CD4-positive, alpha-beta T cell treated with Interleukin-2 at 100 ng/mL for 4 hours (primary cell): ENCODE data around the gene RAB9A.
"Not testable (repeated sequence)": the region's sequence is repeated elsewhere in the genome, so short reads cannot be mapped to it uniquely, and the experiment has no call there.

Experiments used
- DNase-seq: peaks from one replicate; pipeline ENCODE4 v3.0.0-alpha.2; 2020; ENCODE audit warnings: low spot score

Gene RAB9A, protein sequence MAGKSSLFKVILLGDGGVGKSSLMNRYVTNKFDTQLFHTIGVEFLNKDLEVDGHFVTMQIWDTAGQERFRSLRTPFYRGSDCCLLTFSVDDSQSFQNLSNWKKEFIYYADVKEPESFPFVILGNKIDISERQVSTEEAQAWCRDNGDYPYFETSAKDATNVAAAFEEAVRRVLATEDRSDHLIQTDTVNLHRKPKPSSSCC

DNA sequence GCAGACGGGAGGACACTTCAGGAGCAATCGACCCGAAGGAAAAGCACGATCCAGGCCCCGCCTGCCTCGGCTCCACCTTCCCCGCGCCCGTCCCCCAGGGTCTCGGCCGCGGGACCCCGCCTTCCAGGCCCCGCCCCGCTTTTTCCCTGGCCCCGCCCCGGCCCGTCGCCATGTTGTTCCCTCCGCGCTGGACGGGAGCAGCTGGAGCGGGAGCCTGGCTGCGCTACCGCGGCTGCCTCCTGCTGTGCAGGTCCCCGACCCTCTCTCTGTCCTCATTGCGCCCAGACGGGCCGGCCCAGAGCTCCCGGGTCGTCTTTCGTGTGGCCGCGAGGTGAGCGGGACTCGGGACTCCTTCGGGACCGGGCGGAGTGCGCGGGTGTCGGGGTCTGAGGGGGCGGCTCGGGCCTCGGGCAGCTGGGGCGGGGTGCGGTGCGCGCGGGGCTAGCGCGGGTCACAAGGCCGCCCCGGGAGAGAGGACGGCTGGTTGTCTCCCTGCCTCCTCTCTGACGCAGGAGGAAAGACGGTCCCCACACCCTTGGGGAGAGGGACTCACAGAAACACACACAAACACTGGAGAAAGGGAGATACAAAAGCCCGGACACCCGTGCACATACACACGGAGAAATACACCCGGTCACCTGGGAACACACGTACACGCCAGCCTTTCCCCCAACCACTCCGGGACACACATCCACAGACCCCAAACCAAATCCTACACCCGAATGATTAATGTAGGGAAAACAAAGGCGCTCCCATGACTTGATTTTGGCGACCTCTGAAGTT is at the start of gene RAB9A:
TSS of gene RAB9A (plus strand) at position 171 of the 783 bp plus-strand sequence. CDS start 19,619 bp downstream, outside the sequence.
- peak; percentile 69 for DNase-seq

DNA sequence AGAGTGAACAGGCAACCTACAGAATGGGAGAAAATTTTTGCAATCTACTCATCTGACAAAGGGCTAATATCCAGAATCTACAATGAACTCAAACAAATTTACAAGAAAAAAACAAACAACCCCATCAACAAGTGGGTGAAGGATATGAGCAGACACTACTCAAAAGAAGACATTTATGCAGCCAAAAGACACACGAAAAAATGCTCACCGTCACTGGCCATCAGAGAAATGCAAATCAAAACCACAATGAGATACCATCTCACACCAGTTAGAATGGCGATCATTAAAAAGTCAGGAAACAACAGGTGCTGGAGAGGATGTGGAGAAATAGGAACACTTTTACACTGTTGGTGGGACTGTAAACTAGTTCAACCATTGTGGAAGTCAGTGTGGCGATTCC is 47.2 kb upstream of the RAB9A start:
- not testable (repeated sequence) for DNase-seq

DNA sequence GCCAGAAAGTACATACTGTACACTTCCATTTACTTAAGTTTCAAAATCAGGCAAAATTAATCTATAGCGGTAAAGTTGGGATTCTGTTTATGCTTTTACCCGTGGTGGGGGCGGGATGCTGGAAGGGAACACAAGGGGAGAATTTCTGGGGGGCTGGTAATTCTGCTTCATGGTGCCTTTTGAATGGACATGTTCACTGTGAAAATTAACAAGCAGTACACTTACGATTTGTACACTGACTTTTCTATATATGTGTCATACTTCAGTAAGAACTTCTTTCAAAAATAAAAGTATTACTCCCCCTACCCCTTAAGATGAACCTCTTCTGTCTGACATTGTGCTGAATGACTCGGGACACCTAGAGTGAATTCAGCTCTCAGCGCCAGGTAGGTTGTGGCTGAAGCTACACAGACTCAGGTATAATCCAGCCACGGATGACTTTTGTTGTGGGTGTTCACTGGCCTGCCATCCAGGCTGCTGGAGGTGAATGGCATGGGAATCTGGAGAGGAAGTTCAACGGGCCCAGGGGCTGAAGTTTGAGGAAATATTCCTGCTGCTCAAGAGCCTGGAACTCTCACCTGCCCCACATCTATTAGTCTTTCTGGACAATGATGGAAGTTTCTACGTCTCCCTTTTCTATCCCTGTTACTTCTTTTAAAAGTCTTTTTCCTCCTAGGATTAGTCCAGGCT is 43.3 kb upstream of the RAB9A start:
- DNase-seq, result no peak

DNA sequence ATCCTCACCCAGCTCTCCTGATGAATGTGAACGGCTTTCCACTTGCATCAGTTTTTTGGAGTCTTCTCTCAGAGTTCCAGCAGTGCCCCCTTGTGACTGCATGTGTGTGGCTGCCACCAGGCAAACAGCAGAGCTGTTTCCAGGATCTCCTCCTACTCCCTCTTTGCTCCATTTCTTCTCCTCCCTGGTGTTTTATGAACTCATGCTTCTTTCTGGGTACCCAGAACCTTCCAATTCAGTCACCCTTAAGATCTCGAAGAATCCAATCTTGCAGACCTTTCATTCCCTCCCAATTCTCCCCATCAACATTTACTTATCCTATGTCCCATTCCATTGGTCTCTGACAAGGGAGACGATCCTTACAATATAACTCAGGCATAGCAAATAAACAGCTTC is 42.8 kb upstream of the RAB9A start:
- peak; percentile 33 for DNase-seq

DNA sequence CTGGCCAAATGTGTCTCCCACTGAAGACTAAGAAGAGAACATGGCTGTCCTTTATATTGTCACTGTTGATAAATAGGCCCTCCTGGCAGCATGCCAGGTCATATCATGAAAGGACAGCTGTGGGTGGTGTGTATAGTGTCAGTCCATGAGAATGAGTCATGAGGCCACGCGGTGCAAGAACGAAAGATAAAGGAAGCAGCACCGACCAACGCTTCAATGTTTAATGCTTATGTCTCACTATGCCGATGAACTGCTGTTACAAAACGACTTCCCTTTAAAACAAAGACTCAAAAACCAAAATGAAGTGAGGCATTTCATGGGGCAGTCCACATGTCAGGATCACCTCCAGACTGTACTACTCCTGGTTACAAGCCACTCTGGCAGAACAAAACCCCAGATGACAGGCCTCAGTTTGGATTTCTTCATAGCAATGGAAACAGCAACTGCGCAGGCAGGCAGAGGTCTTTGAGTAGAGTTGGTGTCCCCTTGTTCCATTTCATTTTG is 41.2 kb upstream of the RAB9A start:
- peak; percentile 82 for DNase-seq

DNA sequence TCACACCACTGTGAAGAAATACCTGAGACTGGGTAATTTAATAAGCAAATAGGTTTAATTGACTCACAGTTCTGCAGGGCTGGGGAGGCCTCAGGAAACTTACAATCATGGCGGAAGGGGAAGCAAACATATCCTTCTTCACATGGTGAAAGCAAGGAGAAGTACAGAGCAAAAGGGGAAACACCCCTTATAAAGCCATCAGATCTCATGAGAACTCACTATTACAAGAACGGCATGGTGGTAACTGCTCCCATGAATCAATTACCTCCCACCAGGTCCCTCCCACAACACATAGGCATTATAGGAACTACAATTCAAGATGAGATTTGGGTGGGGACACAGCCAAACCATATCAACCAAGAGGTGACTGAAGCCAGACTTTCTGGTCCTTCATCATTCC is 40.6 kb upstream of the RAB9A start:
- DNase-seq, result not testable (repeated sequence)

DNA sequence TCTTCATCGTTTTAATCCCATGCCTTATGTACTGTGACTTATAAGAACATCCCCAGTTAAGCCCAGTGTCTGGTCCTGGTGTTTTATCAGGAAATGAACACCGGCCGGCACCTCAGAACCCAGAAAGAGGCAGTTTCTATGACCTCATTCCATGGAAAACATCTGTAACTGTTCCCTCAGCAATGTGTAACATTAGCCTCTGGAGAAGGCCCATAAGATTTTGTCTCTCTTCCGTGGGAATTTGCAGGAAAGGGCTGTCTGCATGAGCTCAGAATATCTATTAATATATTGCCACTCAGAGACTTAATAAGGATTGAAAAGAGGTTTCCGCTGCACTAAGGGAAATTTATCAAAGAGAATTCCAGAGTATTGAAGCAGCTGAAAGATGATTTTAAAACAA is 39.1 kb upstream of the RAB9A start:
- no peak for DNase-seq

DNA sequence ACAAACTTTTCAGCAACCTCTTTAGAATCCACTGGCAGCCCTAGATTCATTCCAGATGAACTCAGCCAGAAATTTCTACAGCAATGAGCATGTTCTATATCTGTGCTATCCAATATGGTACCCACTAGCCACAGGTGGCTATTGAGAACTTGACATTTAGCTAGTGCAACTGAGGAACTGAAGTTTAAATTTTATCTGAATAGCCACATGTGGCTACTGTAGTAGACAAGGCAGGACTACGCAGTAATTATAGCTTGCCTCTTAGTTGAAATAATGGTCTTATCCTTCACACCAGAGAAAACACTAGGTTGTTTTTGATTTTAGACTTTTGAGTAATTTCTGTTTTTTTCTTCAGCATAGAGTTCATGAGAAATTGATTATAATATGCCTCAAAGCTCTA is 38.6 kb upstream of the RAB9A start:
- DNase-seq, result no peak

DNA sequence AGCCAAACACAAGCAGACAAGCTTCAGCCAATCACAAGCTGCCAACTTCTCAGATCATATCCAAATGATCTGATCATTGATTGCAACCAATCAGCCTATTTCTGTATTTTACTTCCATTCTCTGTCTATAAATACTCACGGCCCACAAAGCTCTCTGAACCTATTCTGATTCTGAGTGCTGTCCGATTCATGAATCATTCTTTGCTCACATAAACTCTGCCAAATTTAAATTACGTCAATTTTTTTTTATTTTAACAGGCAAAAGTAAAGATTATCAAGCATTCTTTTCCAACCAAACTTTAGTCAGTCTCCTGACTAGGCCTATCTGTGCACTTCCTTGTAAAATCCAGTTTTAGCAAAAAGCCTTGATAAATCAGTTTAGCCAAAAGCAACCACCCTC is 37.8 kb upstream of the RAB9A start:
- no peak for DNase-seq

DNA sequence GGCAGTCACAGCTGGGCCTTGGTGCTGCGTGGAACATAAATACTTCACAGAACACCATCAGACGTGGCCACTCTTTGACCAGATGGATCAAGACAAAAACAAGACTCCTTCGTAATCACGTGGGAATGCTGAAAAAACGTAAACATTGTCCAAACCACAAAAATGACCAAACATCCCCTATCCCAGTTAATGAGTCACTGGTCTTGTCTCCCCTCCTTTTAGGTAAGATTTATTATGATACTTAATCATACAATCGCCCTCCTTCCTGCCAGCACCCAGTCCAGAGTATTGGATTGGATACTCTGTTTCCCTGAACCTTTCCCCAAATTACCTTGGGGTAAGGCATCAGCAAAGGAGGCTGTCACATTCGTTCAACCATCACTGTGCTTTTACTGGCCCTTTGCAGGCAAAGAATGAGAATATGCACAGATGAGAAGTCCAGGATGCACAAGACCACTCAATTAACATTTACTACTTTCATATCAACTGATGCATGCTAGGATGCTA is 36.6 kb upstream of the RAB9A start:
- DNase-seq, result no peak

DNA sequence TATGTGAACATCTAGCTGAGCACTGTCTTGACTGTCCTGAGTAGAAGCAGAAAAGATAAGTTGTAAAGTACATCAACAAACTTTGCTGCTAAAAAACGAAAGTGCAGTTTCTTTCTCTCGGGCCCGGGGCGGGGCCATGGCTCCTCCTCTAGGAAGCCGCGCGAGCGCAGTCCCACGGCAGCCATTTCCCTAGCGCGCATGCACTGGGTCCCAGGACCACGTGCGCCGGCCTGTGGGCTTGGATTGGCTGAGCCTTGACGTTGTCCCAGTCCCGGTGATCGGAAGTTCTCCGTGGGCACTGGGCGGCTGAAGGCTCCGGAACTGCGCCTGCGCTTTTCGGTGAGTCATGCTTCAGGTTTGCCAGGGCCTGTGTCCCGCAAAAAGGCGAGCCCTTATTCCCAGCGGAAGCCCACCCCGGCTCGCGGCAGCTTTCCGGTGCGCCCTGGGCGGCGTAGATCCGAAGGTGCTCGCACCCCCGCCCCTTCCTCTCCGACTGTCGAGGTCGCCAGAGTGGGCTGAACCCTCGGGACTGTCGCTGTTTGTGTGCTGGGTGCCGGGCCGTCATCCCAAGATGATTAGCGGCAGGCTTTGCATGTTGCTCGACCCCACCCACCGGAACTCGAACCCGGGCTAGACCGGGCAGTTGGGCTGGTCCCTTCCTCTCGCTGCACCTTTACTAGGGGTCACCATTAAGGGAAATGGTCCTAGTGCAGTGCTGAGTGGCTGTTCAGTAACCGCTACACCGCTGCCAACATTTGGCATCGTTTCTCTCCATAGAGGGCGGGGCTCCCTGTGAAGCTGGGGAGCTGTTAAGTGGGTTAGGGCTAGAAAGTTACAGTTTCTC is 35.9 kb upstream of the RAB9A start, which contains the start of gene TCEANC:
TSS of gene TCEANC (plus strand) at position 292 of the 844 bp plus-strand sequence. CDS start 9,368 bp downstream, outside the sequence.
- DNase-seq, result peak; percentile 94

DNA sequence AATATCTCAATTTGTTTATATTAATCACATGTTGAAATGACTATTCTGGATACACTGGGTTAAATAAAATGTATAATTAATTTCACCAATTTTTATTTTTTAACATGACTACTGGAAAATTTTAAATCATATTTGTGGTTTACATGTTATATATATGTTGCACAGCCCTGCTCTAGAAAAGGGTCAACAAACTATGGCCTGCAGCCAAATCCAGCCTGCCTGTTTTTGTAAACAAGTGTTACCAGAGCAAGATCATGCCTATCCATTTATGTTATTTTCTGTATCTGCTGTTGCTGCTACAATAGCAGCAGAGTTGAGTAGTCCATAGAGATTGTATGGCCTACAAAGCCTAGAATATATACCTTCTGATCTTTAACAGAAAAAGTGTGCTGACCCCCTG is 34.8 kb upstream of the RAB9A start:
- DNase-seq, result no peak

DNA sequence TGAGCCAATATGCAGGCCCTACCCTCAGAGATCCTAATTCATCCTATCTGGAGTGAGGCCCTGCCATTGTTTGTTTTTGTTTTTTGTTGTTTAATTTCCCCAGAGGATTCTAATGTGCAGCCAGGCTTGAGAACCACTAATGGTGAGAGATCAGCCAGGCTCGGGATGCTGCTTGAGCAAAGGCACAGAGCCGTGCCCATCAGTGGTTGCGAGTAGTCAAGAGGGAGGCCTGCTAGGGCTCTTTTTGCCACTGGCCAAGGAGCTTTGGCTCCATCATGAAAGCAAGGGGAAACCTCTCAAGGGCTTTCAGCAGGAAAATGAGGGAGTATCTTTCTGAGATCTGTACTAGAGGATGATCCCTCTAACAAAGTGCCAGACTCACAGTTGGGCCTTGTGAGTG is 33.3 kb upstream of the RAB9A start:
- DNase-seq, result no peak

DNA sequence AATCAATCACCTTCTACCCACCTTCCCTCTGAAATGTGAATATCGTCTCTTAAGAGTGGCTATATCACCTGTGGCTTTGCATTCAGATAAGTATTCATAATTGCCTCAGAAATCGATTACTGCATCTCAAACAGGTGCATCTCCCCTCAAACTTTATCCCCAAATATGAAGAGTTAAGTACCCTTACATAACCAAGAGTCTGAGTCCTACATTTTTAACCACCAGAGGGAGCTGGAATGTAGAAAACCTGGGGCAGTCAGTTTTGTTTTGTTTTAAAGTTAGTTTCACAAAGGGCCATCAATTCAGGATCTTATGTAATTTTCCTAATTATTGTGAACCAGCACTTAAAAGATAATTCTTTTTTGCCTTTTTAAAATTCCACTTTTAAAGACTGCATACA is 30.3 kb upstream of the RAB9A start:
- DNase-seq, result peak; percentile 73

DNA sequence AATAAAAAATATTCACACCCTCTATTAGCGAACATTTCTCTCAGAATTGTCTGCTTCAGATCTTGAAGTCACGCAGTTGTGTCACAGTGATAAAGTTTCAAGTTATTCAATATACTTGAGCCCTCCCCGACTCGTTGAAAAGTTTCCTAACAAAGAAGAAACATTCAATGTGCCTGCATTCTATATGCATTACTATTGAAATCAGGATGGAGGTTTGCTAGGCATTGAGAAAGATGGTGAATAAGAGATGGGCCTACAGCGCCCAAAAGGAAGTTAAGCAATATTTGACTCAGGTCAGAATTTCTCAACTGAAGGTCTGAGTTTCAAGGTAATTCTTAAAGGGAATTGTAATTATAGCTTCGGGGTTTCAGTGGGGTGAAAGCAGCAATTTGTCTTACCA is 29.9 kb upstream of the RAB9A start:
- no peak for DNase-seq

DNA sequence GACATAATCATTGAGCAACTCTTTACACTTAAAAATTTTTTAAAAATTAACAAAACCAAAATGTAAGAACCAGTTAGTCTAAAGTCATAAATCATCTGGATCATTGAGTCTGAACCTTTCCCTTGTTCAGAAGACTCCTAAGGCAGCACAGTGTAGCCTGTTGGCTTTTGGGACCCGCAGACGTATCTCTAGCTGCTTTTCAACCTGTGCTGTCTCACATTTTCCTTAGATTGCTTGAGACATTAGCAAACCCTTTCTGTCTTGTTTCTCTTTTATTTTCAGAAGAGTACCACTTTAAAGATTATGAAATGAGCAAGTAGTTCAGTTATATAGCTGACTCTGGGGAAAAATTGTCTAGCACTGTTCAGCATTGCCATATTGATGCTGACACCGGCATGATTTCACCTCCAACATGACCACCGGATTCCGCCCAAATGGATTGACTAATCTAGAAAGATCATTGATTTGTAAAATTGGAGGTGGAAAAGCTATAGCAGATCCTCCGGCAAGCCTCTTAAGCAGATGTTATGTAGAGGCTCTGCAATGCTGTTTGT is 27.1 kb upstream of the RAB9A start:
- DNase-seq, result no peak

DNA sequence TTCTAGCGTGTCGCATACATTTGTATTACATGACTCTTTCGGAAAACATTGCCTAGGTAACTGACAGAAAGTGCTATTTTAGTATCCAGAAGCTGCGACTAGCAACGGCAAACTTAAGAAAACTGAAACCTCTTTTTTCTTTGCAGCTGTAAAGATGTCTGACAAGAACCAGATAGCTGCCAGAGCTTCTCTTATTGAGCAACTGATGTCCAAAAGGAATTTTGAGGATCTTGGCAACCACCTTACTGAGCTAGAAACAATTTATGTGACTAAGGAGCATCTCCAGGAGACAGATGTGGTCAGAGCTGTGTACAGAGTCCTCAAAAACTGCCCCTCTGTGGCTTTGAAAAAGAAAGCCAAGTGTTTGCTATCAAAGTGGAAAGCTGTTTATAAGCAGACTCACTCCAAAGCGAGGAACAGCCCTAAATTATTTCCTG is 26.6 kb upstream of the RAB9A start:
- DNase-seq, result no peak

DNA sequence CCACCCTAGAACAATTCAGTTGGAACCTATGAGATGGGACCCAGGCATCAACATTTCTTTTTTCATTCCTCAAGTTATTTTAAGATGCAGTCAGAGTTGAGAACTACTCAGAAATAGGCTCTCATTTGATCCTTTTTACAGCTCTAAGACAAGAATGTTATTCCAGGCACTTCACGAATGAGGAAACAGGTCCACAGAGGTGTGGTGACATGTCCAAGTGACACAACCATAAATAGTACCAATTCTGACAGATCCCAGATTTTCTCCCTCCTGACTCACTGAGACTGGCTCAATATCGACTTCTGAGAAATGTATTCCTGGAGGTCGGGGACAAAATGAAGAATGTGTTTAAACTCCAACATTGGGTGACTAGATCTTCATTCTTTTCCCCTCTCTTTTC is 24.9 kb upstream of the RAB9A start:
- DNase-seq, result no peak

DNA sequence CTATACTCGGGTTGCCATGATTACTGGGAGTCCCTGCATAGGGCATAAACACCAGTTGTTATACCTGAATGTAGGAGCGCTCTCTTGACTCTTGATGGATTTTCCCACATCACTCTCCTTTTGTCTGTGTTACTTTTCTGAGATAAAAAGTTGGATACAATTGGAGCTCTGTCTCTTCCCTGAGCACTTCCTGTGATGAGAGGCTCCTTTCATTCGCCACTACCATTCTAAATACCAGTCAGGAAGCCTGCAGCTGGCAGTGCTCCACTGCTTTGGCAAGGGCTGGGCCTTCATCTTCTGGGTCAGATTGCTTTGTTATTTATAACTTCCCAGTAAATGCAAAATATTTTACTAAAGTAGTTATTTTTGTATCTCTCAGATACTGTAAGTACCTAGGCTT is 22.1 kb upstream of the RAB9A start:
- no peak for DNase-seq

DNA sequence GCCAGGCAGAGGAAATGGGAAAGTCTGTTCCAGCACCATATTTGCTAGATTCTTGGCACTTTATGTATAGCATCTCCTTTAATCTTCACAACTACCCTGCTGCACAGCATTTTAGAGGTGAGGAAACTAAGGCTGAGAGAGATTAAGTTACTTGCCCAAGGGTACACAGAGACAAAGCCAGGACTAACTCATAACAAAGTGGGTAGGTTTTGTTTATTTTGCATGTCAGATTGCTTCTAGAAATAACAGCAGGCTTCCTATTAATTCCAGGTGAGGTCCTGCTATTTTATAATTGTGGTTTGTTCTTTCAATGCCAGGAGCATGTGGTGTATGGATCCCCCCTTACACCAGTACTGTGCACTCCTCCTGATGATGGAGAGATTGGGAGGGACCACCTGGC is 21.0 kb upstream of the RAB9A start:
- no peak for DNase-seq

DNA sequence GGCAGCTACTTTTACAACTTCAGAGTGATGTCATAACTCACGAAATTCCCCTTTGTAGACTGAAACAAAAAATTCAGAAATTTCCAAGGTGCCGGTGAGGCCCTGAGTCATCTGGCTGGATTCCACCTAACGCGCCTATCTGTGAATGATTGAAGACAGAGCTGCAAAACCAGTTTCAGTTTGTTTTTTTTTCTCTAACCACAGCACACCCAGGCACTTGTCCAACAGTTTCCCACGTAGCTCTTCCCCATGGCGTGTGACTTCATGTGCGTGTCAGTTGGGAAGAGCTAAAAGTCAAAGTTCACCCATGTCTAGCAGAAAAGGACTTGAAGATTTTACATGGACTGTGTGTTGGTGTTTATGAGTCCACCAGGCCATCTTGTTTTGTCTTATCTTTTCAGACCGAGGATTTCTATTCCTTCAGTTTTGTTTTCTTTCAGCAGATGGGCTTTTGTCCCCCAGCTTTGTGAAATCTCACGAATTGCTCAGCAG is 19.6 kb upstream of the RAB9A start:
- DNase-seq, result peak; percentile 66
